Activated CD4-positive, alpha-beta T cell treated with anti-CD3 and anti-CD28 coated beads, Interleukin-2, Interleukin-6, amounts not matched to agents 100 ng/mL and 50 ng/mL, durations not matched to agents 16 hours and 8 hours (primary cell): ENCODE results near the gene PIGH.
A peak's percentile ranks its signal among the peaks of the same experiment; 100 is the strongest.

ENCODE experiments used
- DNase-seq: peaks from one replicate; pipeline ENCODE4 v3.0.0-alpha.2; 2020

PIGH gene

DNA sequence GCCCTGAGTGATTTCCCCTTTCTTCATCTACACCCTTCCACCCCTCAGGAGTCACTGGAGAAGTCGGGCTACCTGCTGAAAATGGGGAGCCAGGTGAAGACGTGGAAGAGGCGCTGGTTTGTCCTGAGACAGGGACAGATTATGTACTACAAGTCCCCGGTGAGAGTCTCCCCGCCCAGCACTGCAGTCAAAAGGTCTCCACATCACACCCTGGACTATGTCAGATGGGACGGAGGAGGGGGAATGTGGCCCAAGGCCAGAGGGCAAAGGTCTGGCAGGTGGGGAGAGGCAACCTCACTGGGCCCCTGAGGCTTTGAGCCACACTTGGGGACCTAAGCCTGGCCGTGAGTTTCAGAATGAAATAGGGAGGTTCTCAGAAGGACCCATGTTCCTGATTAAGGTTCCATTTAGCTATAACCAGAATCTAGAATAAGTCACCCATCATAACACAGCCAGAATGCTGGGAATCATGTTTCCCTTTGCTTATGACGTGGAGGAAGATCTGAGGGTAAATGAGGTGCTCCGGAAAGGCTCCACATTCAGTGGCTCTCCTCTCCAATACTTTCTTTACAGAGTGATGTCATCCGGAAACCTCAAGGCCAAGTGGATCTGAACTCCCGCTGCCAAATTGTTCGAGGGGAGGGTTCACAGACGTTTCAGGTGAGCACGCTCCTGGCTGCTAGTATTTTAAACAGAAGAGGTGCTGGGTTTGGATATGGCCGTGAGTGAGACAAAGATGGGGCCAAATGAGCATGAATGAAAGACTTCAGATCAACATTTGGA is 26.6 kb downstream of the PIGH start:
- DNase-seq: no peak

DNA sequence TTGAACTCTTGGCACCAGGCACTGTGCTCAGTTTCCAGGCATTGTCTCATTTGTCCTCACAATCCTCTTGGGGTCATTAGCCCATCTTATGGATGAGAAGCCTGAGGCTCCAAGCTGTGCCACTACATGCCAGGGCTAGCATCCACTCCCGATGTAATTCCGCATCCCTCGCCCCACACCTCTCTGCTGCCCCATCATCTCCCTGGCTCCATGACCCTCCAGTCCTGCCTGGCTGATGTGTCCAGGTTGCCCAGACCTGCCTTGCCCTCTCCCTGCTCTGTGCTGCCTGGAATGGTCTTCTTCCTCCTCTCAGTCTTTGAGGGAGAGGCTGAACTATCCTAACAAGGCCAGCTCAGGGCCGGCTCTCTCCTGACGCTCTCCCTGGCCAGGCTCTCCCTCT is 27.5 kb downstream of the PIGH start:
- DNase-seq: no peak

DNA sequence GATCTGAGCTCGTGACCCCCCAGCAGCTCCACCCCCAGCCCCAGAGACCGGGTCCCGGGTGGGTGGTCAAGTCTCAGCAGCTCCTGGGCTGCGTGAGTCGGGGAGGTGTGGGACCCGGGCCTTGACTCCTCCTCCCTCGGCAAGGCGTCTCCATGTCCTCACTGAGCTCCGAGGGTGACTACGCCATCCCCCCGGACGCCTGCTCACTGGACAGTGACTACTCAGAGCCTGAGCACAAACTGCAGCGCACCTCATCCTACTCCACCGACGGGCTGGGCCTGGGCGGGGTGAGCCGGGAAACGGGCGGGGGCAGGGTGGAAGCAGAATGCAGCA is 28.1 kb downstream of the PIGH start:
- no peak for DNase-seq

DNA sequence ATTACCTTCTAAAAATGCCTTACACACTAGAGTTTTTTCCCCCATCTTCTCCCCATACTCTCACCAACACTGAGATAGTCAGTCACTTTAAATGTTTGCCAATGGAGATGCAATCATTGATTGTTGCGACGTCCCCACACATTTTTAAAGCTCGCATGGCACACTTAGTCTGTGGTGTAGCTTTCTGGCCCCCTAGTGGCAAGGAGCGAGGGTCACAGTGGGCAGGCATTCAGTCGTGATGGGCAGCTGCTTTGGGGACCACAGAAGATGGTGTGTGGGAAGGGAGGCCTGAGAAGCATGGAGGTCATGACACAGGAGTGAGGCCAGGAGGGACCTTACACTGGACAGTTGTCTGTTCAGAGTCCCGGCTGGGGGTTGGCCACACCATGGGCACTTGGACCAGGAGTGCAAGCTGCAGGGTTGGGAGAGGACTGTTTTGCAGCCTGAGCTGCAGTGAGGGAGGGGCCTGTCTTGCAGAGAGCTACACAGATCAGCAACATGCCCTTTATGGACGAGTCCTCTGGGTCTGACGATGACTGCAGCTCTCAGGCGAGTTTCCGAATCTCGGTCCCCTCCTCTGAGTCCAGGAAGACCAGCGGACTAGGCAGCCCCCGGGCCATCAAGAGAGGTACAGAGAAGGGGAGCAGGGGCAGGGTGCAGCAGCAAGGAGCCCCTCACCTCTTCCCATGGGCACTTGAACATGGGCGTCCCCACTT is 28.6 kb downstream of the PIGH start:
- peak; percentile 78 for DNase-seq

DNA sequence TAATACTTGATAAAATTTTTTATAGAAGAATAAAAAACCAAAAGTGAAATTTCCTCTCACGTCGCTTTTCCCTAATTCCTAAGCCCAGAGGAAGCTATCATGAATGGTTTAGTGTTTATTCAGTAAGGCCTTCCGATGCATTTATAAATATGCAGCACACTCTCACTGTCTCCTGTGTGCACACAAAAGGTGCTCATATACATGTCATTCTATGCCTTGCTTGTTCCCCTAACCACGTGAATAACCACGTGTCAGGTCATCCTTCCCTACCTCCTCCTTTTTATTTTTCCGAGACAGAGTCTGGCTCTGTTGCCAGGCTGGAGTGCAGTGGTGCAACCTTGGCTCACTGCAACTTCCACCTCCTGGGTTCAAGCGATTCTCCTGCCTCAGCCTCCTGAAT is 29.6 kb downstream of the PIGH start:
- no peak for DNase-seq

DNA sequence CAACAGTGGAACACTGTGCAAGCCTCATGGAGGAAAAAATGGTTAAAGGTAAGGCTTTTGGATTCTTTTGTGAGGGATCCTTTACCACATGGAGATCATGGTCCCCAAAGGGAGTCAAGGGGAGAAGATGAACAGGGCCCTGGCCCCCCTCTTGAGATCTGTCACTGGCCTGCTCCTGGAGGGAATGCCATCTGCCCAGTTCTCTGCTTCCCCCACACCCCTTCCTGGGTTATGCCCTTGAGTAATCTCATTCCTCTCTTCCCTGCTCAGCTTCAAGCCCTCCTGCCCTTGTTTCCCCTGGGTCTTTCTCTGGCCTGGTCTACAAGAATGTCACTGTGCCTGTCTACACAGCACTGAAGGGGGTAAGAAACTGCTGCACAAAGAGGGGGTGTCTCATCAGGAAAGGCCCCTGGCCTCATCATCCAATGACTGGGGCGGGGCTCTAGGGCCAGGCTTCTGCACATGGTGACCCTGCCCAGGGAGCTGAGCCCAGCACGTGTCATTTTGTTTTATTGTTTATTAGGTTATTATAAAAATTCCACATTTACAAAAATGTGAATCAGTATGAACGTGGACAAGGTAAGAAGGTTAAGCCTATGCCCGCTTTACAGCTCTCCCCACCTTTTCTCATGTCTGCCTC is 30.3 kb downstream of the PIGH start:
- no peak for DNase-seq

DNA sequence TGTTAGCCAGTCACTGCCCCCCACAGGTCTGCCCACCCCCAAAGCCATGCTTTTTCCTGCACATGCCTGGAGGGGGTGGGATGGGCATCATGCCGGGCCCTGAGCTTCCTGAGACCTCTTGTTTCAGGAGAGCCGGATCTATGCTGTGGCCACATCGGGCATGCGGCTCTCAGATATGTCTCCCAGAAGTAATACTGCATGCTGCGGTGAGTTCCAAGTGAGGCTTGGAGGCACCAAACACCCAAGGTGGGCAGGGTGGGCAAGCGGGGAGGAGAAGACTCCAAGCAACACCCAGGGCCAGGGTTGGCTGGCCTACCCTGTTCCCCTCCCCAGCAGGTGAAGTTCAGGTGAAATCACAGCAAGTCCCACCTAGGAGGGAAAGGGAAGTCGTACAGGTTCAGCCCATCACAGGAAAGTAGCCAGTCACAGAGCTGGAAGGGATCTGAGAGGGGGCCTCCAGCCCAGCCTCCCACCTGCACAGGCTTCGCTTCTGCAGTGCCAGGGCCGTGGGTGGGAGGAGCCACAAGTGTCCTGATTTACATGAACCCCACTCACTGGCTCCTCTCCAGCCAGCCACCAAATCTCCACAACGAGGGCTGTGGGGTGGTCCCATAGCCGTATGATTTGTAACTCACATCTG is 30.9 kb downstream of the PIGH start:
- DNase-seq: no peak

DNA sequence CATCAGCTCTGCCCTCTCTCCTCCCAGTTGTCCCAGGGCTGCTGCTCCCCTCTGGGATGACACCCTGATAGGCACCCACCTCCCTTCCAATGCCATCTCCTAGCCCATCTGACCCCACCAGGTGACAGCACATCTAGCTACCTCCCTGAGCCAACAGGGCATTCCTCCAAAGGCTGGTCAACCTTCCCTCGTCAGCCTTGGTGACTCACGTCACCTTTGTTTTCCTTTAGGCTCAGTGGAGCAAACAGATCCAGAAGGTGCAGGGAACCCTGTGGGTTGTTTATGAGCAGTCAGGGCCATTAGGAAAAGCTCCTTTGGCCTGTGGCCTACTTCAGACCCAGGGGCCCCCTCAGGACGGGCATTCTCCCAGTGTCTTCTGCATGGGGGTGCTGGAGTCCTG is 32.4 kb downstream of the PIGH start:
- DNase-seq: no peak

DNA sequence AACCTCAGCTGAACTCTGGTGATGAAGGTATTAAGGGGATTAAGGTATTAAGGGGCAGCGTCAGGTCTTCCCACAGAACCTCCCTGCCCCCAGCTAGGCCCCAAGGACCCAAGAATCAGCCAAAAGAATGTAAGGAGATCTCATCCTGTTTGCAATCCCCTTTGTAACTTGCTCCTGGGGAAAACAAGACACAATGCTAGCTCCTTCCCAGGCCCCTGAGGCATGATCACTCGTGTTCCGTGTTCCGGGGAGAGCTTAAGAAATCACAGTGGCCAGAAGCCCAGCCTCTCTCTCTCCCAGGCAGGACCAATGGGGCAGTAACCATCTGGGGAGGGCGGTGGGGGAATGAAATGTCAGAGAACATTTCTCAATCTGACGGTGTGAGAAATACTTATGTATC is 33.2 kb downstream of the PIGH start:
- no peak for DNase-seq

DNA sequence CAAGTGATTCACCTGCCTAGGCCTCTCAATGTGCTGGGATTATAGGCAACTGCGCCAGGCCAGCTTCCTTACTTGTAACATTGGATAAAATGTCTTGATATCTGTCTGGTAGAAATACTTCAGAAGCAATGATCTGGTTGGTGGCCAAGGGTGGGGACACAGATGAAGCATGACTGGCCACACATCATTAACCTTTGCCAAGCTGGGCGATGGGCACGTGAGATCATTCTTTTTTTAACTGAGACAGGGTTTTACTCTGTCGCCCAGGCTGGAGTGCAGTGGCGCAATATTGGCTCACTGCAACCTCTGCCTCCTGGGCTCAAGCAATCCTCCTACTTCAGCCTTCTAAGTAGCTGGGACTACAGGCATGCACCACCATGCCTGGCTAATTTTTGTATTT is 35.8 kb downstream of the PIGH start:
- DNase-seq: no peak

DNA sequence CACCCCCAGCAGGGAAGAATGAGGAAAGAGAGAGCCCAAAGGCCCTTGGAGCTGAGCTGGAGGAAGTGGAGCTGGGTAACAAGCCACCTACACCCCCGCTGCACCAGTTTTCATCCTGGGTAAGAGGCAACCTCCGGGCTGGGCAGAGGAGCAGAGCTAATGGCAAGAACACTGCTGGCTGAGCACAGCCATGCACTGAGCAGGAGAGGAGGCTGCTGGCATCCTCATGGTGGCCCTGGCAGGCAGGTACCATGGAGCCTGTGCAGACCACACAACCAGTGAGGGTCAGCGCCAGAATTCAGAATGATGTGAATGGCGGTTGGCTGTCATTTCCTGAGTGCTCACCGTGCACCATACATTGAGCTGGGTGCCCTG is 37.3 kb downstream of the PIGH start:
- DNase-seq: no peak

DNA sequence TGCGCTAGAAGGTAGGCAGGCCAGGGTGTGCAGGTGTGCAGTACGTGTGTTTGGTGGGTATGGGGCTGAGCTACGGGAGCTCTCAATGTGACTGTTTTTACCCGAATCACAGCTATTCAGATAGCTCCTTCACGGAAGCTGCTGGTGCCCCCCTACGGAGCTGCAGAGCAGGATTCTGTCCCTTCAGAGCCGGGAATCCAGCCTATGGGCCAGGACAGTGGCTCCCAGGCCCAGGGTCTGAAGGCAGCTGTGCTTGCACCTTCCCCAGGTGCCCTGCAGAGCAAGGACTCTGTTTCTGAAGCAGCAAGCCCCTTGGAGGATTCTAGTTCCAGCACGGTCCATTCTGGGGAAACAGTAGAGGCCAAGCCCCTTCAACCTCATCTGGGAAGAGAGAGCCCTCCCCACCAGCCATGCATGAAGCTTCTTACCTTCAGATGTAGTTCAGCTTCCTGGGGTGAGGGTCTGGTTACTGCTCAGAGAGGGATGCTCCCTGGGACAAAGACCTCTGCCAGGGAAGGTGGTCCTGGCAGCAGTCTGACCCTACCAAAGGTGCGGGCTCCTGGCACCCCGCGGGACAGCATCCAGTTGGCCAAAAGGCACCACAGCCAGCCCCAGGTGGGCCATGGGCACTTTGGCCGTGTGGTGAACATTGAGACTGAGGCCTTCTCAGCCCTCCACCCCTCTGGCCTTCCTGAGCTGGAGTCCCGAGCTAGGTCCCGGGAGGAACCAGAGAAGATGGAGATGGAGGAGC is 37.9 kb downstream of the PIGH start:
- DNase-seq: no peak

DNA sequence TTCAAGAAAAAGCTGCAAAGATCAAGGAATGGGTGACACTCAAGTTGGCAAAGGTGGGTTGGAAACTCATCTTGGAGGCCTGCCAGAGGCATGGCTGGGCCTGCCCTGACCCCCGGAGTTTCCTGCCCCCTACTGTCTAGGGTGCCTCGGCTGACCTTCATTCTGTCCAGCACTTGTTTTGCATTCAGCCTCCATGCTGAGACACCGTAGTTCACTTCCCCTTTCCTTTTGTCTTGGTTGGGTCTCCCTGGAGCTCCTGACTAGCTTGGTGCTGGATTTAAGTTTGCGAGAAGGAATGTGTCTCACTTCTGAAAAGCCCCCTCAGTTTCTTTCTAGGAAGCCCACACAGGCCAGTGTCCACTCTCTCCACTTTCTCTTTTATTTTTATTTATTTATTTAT is 40.4 kb downstream of the PIGH start:
- DNase-seq: no peak

DNA sequence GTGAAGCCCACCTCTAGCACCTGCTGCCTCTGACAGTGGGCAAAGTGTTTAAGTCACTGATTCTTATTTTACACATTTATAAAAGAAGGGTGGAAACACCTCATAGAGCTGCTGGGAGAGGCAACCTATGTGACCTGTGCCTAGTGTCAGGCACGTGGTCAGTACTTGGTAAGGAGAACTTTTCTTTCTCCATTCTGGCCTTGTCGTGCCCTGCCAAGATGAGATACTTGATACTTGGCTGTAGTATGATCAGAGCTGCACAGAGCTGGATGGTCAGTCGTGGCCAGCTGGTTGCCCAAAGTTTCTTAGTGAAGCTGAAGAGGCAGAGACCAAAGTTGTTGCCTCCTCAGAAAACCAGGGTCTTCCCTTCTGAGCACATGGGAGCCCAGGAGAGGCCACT is 42.4 kb downstream of the PIGH start:
- no peak for DNase-seq

DNA sequence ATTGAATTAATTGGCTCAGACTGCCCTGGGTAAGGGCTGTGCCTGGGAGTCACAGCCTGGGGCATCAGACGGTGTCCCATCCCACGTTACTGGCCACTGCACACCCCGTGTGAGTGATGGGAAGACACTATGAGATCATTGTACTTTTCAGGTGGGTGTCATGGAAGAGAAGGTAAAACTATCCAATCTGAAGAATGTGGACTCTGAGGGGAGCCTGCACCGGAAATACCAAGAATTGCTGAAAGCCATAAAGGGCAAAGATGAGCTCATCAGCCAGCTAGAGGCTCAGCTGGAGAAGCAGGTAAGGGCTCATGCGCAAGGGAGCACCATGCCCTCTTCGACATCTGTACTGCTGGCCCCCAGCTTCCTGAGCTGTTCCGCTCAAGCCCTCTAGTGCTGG is 43.0 kb downstream of the PIGH start:
- DNase-seq: no peak

DNA sequence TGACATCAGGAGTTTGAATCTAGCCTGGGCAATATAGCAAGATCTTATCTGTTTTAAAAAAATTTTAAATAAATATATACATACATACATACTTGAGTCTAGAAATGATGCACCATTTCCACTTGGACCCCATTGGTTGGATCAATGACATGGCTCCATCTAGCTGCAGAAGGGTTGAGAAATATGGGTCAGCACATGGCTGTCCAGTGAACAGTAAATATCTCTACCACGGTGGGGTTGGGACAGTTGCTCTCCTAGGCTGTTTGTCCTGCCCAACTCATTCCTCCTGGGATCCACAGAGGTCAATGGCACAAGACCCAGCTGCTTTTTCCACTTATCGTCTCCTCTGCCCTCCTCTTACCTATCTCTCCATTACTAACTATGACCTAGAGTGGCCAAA is 43.4 kb downstream of the PIGH start:
- DNase-seq: no peak

DNA sequence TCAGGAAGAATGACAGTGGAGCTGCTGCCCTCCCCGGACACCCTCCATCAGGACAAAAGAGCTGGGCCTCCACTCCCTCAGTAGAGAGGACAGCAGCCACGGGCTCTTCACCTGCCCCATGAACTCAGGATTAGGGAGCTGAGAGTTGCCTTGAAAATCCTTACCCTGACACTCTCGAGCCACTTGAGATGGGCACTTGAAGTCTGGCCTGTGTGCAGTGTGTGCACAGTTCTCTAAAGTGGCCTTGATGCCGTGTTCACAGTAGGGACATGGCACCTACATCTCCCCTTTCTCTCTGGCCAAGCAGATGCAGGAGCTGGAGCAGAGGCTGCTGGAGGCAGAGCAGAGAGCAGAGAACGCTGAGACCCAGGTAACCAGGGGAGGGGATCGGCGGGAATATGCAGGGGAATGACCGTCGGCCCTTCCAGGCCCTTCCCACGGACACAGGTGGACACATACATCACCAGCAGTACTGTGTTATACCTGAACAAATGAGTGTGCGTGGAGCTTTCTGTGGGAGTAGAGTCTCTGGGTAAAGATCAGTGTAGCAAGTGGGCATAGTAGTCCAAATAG is 44.5 kb downstream of the PIGH start:
- DNase-seq: no peak

DNA sequence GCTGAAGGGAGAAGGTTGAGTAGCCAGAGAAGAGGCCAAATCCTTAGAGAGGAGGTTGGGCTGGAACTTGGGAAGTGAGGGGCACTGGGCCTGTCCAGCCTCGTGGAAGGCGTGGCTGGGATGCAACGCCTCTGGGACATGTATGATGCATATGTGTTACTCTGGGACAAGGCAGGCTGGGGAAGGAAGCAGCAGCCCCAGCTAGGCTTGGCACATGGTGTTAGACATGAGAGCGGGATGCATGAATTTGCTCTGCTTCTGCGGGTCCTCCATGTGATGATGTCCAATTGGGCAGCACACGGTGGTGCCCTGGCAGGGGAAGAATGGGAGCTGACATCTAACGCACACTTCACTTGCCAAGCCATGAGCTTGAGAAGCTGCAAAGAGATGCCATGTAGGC is 45.7 kb downstream of the PIGH start:
- DNase-seq: no peak

DNA sequence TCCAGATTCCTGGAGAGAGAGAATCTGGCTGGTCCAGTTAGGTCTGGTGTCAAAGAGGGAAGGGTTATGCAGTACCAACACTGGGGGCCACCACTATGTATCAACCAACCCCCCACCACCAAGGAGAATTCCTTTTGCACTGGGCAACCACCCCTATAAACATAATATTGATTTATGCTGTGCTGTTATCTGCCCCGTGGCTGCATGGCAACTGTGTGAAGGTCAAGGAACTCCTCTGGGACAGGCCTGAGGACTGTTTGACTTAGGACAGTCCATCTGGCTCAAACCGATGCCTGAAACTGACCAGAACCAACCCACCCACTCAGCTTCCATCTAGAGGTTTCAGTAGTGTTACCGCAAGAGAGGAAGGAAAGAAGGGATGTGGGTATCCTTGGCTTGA is 46.5 kb downstream of the PIGH start:
- no peak for DNase-seq

DNA sequence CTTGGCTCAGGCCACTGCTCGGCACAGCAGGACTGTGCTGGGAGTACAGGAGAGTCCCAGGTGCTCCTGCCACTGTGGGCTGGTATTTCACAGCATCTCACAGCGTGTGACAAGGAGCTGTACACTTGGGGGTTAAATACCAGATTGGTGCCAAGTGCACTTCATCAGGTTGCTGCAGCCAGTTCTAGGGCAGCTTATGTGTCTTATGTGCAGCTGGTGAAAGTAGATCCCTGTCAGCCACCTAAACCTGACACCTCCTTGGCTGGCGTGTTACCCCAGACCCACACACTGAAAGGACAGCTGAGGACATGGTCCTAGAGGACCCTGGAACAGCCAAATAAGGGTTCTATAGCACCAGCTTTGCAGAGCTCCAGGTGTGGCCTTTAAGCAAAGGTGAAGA is 48.1 kb downstream of the PIGH start:
- no peak for DNase-seq

DNA sequence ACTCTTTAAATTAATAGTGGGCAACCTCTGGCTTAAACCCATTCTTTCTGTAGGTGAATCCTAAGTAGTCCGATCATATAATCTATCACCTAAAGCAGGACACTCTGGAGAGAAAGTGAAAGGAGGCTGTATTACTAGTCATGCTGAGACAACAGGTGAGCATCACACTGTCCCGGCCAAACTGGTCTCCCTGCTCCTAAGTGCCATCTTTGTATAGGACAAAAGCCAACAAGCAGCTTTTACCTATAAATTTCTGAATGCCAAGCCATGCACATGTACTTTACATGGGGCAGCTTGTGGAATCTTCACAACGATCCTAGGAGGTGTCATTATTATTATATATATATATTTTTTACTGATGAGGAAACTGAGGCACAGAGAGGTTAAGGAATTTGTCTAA is 48.9 kb downstream of the PIGH start:
- DNase-seq: no peak

DNA sequence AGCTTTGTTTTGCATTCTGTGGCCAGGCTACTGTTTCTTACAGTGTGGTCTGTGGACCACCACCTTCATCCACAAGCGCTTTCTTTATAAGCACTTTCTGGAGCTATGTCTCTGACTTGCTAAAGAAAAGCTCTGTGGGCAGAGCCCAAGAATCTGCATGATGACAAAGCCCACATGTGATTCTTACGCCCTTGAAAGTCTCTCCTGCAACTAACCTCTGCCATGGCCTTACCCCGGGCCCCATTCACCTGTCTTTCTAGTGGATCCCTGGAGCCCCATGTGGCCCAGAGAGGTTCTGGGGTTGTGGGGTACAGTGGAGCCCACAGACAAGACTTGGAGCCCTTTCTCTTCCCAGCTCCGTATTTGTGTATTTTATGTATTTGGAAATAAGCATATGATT is 50.3 kb downstream of the PIGH start:
- no peak for DNase-seq

DNA sequence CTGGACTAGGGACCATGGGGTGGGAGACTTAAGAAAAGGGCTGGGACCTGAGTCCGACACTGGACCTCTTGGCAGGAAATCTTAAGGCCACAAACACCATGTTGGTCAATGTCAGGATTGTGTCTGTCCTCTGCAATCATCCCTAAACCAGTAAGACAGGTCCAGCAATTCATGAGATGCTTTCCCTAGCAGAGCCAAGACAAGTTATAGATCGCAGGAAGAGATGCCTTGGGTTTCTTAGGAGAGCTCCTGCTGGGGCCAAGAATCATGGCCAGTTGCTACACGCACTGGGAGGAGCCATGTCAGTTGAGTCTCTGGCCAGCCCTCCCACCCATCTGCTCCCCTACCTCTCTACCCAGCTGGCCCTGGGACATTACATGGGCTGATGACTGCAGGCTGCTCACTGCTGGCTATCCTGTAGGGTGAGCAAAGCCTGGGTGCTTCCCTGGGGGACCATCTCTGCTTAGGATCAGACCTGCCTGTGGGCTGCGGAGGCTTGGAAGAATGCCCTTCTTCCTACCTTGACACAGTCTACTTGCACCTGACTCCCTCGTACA is 52.8 kb downstream of the PIGH start:
- DNase-seq: no peak
